CD4-positive, alpha-beta T cell treated with Interleukin-15 for 1 hour (primary cell): ENCODE data around the gene ZMYND11.

Experiments used
- DNase-seq: peaks from one replicate; pipeline ENCODE4 v3.0.0-alpha.2; 2020

The ZMYND11 gene

DNA sequence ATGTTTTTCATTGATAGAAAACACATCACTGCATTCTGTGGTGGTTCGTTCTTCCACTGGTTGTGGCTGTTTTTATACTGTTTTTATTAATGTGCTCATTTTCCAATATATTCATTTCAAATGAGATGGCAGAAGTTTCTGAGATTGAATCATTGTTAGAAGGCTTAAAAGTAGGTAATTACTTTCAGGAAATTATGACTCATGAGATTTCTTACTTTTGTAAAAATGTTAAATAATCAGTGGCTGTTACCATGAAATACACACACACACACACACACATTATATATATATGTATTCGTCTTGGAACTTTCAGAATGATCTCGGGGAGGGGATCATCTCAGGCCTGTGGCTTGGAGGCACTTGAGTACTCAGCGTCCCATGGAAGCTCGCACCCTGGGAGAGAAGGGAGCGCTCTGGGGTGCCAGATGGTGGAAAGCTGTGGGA, 66.1 kb downstream of the ZMYND11 start:
- no peak for DNase-seq

DNA sequence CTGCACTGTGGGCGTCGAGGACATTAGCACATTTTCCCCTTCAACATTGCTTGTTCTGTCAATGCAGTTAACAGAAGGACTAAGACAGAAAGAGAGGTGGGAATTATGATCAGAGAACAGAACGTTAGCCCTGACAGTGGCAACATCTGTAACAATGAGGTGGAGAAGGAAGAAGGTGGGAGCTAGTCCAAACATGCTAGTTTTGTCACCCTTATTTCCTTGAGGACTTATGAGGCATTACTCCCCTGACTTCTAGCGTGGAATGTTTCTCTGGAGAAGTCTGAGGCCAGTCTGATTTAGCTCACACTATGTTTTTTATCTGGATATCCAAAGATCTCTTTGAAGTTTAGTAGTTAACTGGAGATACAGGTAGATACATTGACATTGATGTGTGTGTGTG, 73.4 kb downstream of the ZMYND11 start:
- no peak for DNase-seq

GRCh38 chr10:209357-209756, 74.1 kb downstream of the ZMYND11 start:
- no peak for DNase-seq

GRCh38 chr10:210297-210696, 75.0 kb downstream of the ZMYND11 start:
- DNase-seq, result no peak

DNA sequence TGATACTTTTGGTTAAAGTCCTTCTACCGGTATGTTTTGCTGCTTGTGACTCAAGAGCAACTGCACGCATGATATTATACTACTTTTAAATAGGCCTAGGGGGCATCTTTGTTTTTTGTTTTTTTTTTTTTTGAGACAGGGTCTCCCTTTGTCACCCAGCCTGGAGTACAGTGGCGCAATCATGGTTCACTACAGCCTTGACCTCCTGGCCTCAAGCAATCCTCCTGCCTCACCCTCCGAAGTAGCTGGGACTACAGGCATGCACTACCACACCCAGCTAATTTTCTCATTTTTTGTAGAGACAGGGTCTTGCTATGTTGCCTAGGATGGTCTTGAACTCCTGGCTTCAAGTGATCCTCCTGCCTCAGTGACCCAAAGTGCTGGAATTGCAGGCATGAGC, 80.2 kb downstream of the ZMYND11 start:
- no peak for DNase-seq

DNA sequence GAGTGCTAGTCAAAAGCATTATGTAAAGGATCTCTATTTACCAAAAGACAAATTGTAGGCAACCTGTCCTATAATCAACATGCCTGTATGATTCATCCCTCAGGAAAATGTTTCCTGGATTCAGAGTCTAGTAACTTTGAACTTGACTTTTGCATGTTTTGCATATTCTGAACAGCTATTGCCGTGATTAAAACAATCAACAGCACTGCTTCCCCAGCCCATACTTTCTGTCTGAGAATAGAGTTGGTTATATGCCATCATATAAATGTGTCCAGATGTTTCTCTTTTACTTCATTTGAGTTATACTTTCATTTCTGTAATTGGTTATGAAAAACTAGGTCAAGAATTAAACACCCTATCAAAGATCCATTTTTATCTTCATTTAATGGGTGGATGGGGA, 83.5 kb downstream of the ZMYND11 start:
- DNase-seq, result no peak

DNA sequence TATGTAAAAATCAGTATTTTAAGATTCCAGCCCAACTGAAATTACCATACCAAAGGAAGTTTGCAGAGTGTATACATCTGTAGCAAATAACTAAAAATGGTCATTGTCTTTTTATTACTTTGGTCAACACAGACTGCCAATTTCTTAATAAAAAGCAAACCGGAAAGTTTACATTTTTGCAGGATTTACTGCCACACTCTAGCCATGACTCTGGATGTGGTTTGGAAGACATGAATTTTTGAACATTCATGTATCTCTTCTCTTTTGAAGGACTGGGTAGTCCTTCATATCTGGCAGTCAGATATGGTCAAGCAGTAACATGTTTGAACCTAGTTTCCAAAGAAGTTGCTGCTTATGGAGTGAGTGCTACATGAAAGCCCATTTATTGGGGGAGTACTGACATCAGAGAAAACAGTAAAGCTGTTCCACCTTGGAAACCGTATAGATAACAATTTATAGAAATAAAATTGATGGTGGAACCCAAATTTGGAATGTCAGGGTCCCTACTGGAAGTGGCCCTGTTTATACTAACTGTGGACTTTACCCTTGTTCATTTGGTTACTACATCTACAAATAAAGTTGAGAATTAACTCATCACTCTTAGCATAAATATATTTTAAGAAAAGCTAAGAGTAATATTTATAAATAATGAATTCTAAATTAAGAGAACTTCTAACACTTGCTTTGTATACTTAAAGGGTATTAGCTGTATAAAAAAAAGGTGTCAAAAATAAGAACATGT, 84.6 kb downstream of the ZMYND11 start:
- no peak for DNase-seq

DNA sequence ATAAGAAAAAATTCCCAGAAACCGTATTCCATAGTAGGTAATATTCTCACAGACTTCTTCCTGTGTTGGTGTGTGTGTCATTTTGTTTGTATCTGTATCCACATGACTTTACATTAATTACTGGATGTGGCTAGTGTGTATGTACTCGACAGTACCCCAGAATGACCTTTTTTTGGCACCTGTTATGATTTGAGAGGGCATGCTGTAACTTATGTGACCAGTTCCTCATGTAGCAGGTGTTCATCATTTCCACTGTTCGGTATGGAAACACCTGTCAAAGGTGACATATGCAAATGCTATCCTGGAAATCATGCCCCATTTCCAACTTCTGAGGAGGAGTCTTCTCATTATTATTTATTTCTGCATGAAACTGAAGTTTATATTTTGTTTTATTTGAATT, 89.3 kb downstream of the ZMYND11 start:
- no peak for DNase-seq

GRCh38 chr10:226018-226417, 90.8 kb downstream of the ZMYND11 start:
- no peak for DNase-seq

DNA sequence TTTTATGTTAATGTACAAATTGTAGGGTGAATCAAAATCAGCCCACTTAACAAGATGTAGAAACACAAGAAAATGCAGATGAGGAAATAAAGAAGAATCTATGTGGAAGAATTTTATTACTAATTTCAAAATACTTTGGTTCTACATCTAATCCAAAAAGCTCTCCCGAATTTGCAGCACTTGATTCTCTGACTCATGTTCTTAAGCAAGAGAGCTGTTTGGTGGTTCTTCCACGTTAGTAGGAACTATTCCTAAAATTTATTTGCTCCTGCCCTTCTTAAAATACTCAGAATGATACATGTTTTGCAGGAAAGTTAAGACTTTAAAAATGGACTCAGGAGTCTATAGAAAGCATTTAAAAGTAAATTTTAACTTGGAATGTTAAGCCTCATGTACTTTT, 91.8 kb downstream of the ZMYND11 start:
- no peak for DNase-seq

DNA sequence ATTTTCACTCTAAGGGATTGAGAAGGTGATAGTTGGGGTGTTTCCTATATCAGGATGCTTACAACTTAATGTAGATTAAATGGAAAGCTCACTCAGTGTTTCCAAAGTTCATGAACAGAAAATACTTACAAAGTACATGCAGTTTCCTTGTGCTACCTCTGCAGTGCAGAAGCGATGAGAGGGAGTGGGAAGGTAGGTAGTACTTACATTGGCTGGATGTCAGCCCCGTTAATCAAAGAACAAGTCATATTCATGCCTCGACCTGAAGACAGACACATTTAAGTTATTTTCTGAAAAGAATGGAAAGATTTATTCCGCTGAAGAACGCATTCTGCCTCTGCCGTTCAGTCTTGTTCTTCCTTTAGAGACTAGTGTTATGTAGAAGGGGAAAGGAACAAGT, 93.1 kb downstream of the ZMYND11 start:
- DNase-seq, result no peak

DNA sequence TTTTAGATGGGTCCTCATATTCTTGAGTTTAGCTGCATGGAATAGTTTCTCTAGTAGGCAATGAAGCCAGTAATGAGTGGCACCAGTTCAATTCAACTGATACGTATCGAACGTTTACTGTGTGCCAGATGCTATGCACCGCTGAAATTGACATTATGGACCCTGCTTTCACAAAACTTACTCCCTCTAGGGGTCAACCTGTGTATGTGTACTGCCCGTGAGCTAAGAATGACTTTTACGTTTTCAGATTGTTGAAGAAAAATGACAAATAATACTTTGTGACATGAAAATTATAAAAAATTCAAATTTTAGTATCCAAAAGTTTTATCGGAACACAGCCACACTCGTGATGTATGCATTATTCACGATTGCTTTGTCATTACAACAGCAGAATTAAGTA, 95.5 kb downstream of the ZMYND11 start:
- DNase-seq, result no peak

DNA sequence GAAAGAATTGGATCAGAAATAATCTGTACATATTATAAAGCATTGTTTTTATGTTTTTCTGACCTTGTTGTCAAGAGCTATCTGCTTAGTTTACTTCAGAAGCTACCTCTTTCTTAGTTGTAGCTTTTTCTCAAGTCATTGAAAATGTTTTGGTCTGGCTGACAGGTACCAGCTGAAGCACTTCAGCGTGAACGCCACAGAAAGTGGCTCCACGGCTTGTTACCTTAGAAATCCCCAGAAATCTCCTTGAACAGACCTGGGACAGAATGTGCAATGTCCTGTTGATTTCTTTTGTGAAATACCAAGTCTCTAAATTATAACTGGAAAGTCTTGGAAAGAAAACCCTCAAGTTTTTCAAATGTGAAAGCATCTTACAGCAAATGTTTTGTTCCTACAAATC, 96.8 kb downstream of the ZMYND11 start:
- DNase-seq, result no peak

GRCh38 chr10:232878-233277, 97.6 kb downstream of the ZMYND11 start:
- no peak for DNase-seq

- DNase-seq, result no peak
Observed at GRCh38 chr10:234708-235406, 99.6 kb downstream of the ZMYND11 start.

DNA sequence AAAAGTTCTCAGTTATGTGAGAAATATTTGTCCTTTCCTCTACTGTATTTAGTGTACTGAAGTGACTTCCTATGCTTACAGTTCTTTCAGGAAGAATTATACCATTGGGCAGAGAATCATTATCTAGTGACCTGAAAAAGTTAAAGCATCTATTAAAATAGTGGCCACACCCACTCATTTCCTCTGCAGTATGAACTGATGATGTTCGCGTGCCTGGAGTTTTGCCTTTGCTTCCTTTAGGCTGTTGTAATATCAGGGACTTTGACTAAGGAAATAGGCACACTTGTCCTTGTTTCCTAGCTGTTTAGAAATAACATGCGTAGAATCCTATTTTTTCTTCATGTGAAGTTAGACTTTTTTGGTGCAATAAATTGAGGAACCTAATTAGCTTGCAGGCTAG, 100.7 kb downstream of the ZMYND11 start:
- no peak for DNase-seq

GRCh38 chr10:239109-239508, 103.9 kb downstream of the ZMYND11 start:
- no peak for DNase-seq

DNA sequence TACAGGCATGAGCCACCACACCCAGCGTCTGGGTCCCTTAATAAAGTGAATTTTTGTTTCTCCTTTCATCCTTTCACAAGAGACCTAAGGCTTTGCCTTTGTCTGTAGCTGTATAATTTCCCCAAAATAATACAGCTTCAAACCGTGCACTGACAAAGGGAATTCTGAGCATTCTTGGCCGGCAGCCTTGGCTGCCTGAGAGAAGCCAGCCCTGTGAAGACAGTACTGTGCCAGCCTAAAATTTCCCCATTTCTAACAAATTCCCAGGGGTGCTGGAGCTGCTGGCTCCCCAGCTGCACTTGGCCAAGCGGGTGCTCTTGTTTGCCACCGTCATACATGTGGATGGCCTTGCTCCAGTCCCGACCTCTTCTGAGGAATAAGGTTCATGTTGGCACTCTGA, 106.2 kb downstream of the ZMYND11 start:
- no peak for DNase-seq

GRCh38 chr10:241966-242643, 106.8 kb downstream of the ZMYND11 start:
- no peak for DNase-seq

DNA sequence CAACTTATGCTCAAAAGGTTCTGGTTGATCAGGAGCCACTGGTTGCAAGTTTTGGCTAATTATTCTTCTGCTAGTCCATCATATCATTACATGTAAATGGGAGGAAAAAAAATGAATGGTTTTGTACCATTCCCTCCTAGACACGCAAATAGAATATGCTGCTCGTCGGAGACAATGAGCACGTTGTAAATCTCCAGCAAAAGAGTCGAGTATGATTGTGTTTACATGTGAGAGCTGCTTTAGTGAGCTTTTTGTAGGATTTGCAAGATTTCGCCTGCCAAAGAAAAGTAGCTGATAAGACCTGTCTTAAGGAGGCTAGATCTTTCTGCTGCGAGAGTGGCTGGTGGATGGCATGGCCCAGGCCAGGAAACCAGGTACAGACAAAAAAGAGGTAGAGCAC, 109.0 kb downstream of the ZMYND11 start:
- DNase-seq, result no peak

GRCh38 chr10:246431-246830, 111.2 kb downstream of the ZMYND11 start:
- no peak for DNase-seq

- DNase-seq, result no peak
Observed at GRCh38 chr10:247480-247879, 112.2 kb downstream of the ZMYND11 start.

DNA sequence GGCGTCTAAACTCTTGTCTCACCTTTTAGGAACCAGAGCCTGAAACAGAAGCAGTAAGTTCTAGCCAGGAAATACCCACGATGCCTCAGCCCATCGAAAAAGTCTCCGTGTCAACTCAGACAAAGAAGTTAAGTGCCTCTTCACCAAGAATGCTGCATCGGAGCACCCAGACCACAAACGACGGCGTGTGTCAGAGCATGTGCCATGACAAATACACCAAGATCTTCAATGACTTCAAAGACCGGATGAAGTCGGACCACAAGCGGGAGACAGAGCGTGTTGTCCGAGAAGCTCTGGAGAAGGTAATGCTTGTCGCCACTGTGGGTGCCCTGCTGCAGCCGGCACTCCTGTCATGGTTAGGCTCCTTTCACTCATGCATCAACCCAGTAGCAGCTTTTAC, 113.1 kb downstream of the ZMYND11 start:
- DNase-seq, result no peak

DNA sequence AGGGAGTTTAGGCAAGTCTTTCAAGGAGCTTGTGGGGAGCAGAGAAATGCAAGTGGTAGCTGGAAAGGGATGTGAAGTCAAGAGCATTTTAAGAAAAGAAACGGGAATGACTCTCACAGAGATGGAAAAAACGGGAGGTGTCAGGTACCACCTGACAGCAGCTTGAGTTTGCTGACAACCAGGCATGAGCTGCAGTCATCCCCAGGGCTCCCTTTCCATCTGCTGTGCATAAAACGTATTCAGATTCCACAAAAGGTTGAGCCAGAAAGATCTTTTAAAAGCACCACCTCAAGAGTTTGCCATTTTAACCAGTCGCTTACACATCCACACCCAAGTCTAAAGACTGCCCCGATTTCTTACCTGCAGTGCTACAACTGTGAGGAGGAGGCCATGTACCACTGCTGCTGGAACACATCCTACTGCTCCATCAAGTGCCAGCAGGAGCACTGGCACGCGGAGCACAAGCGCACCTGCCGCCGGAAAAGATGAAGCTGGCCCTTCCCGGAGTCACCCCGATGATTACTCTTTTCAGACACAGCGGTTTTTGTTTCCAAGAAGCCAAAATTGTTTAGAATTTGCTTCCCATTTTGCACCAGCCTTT, 116.8 kb downstream of the ZMYND11 start:
- DNase-seq, result no peak
